ENCODE data around the gene CFAP61.

CFAP61 gene

GRCh38 chr20:20407891-20408805 is 355.8 kb downstream of the CFAP61 start:
- DNase-seq: no peak

GRCh38 chr20:20409331-20409730 is 357.0 kb downstream of the CFAP61 start:
- no peak for DNase-seq
